ENCODE data around the gene MAGED1. TPM values are rescaled to one million over a fixed set of nuclear protein-coding genes. Genes with fewer than 3 reads are reported as not detected.
"Not testable (repeated sequence)": the region's sequence is repeated elsewhere in the genome, so short reads cannot be mapped to it uniquely, and the experiment has no call there.

The MAGED1 gene
- total and polyA plus RNA-seq, 7 donors: 15.2 to 78.1 (median 17.9) TPM

- Histone ChIP-seq H3K36me3 (ENCODE audit: insufficient read depth in 1 of 2, low read depth in 1 of 2) (peaks cover 4 to 53% of the 10 kb centered on the region in 2 donors), H3K4me3 (no peak overlapping the region), H3K27me3 (ENCODE audit: insufficient read depth in 3 of 3, low read length in 2 of 3) (no peaks in the 10 kb centered on the region), H3K9me3 (no peaks in the 10 kb centered on the region), H3K27ac (no peak overlapping the region), H3K4me1 (no peaks in the 10 kb centered on the region)
- DNase-seq (no peak), ATAC-seq (no peak)
- 83 to 93% (median 86%) methylated on average over 5 of the region's 5 CpGs for WGBS, 3 donors
- intact Hi-C loops (cut with DNase I): no loop called here
- TF ChIP-seq, protein P1, sequence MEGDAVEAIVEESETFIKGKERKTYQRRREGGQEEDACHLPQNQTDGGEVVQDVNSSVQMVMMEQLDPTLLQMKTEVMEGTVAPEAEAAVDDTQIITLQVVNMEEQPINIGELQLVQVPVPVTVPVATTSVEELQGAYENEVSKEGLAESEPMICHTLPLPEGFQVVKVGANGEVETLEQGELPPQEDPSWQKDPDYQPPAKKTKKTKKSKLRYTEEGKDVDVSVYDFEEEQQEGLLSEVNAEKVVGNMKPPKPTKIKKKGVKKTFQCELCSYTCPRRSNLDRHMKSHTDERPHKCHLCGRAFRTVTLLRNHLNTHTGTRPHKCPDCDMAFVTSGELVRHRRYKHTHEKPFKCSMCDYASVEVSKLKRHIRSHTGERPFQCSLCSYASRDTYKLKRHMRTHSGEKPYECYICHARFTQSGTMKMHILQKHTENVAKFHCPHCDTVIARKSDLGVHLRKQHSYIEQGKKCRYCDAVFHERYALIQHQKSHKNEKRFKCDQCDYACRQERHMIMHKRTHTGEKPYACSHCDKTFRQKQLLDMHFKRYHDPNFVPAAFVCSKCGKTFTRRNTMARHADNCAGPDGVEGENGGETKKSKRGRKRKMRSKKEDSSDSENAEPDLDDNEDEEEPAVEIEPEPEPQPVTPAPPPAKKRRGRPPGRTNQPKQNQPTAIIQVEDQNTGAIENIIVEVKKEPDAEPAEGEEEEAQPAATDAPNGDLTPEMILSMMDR (IDR thresholded peaks at IDR 0.05): no peak
Observed at GRCh38 chrX:51902510-51903050, 9.2 kb downstream of the MAGED1 start.

DNA sequence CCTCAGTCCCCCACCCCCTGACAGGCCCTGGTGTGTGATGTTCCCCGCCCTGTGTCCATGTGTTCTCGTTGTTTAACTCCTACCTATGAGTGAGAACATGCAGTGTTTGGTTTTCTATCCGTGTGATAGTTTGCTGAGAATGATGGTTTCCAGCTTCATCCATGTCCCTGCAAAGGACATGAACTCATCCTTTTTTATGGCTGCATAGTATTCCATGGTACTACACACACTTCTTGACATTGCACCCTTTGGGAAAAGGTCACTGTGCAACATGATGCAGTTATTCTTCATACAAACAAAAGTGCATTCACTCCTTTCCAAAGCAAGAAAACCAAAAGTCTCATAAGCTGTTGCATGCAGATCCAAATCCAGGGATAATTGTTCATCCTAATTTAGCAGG, 11.7 kb downstream of the MAGED1 start:
- ATAC-seq; intact Hi-C loops (cut with DNase I): not testable (repeated sequence)
- WGBS, 3 donors: 86 to 93% (median 91%) methylated on average over 3 of the region's 3 CpGs

GRCh38 chrX:51905711-51906110, 12.3 kb downstream of the MAGED1 start:
- Histone ChIP-seq H3K27me3 (ENCODE audit: insufficient read depth in 3 of 3, low read length in 2 of 3) (no peaks in the 10 kb centered on the region), H3K27ac (no peak overlapping the region), H3K9me3 (no peaks in the 10 kb centered on the region), H3K36me3 (ENCODE audit: insufficient read depth in 1 of 2, low read depth in 1 of 2) (peaks cover 0 to 23% of the 10 kb centered on the region in 2 donors), H3K4me3 (no peak overlapping the region), H3K4me1 (no peaks in the 10 kb centered on the region)
- DNase-seq: no peak
- no peak for ATAC-seq
- TF ChIP-seq, protein P1 (IDR thresholded peaks at IDR 0.05): no peak
- intact Hi-C loops (cut with DNase I): no loop called here
- WGBS, 3 donors: 64 to 96% (median 89%) methylated on average over 3 of the region's 3 CpGs

More for the DNA sequence above, 11.7 kb downstream of the MAGED1 start:
- not testable (repeated sequence) for H3K4me1 ChIP-seq; H3K9me3 ChIP-seq; H3K27ac ChIP-seq; H3K4me3 ChIP-seq; DNase-seq; H3K27me3 ChIP-seq (ENCODE audit: insufficient read depth in 3 of 3, low read length in 2 of 3)
- H3K36me3 ChIP-seq (ENCODE audit: insufficient read depth in 1 of 2, low read depth in 1 of 2): peaks cover under 1 to 28% of the 10 kb centered on the region in 2 donors

- no peaks in the 10 kb centered on the region for H3K4me1 ChIP-seq
- H3K27me3 ChIP-seq (ENCODE audit: insufficient read depth in 3 of 3, low read length in 2 of 3): peaks cover 0 to 15% (median 0%) of the 10 kb centered on the region in 3 donors
- WGBS, 3 donors: 45 to 58% (median 51%) methylated on average over 2 of the region's 2 CpGs
- H3K36me3 ChIP-seq (ENCODE audit: insufficient read depth in 1 of 2, low read depth in 1 of 2): no peaks in the 10 kb centered on the region
- no peak overlapping the region for H3K4me3 ChIP-seq
- DNase-seq (no peak), ATAC-seq (no peak)
- H3K9me3 ChIP-seq: peaks cover 13% of the 10 kb centered on the region
- no peak overlapping the region for H3K27ac ChIP-seq
- TF ChIP-seq, protein P1 (IDR thresholded peaks at IDR 0.05): no peak
- intact Hi-C loops (cut with DNase I): no loop called here
Observed at GRCh38 chrX:51917604-51918003, 24.2 kb downstream of the MAGED1 start.

DNA sequence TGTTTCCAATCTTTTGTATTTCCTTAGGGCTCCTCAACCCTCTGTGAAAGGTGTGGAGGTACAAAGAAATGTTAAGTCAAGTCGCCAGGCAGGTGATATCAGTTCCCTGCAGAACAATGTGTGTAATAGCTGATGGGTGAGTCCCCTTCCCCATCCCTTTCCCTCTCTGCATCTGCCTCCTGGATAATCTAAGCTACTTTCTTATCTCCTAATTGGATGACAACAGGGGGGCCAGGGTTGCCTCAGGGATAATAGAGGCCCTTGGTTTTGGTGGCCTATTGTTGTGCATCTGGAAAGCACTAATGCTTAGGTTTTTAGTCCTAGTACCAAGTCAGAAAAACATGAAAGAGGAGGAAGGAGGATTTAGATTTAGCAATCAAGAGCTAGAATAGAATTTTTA, 29.1 kb downstream of the MAGED1 start:
- 40 to 61% (median 60%) methylated on average over 1 of the region's 1 CpG for WGBS, 3 donors
- Histone ChIP-seq H3K9me3 (no peaks in the 10 kb centered on the region), H3K27ac (no peak overlapping the region), H3K27me3 (ENCODE audit: insufficient read depth in 3 of 3, low read length in 2 of 3) (peaks cover 0 to 20% (median 0%) of the 10 kb centered on the region in 3 donors), H3K4me1 (no peaks in the 10 kb centered on the region), H3K36me3 (ENCODE audit: insufficient read depth in 1 of 2, low read depth in 1 of 2) (no peaks in the 10 kb centered on the region), H3K4me3 (no peak overlapping the region)
- DNase-seq (no peak), ATAC-seq (no peak)
- TF ChIP-seq, protein P1 (IDR thresholded peaks at IDR 0.05): no peak
- intact Hi-C loops (cut with DNase I): no loop called here

Data from psoas muscle (tissue), 8 donors.